ENCODE measurements around the gene DMD.
A peak's percentile ranks its signal among the peaks of the same experiment; 100 is the strongest.
"Not testable (repeated sequence)": the region's sequence is repeated elsewhere in the genome, so short reads cannot be mapped to it uniquely, and the experiment has no call there.

The DMD gene

DNA sequence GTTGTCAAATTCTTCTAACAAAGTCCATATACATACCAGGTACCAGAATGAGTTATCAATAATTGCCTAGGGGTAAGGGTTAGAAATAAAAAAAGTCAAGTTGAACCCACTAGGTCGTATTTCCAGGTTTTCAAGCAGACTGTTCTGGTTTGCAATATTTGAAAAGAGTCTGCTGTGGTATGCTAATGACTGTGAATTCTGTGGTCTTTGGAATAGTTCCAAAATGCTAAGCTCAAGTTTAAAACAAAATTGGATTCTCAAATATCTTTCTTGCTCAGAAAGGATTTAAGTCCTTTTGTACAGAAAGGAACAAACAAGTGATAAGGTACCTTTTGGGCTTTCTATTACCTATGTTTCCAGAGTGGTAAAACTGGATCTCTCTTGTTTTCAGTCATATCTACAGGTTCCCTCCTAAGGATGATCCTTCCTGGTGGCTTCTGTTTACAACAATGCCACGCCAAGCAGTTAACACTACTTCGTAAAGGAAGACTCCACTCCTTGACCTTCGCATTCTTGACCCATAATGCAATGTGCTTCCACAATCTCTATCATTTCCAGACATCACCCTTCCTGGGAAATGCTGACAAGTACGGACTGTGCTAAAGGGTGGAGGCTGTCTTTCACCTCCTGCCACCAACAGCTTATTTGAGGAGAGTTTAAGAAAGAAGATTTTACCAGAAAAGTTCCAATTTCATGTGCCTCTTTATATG, 1607.8 kb downstream of the DMD start:
- TF ChIP-seq POLR2A (IDR thresholded peaks at IDR 0.05; ENCODE audit: low read depth, low read length) (no peak), TAF1 (IDR thresholded peaks at IDR 0.05; ENCODE audit: borderline replicate concordance, low read depth, low read length) (no peak), POLR2AphosphoS5 (IDR thresholded peaks at IDR 0.05; ENCODE audit: low read depth, low read length) (no peak)
- DNase-seq (ENCODE audit: insufficient read length) (no peak), FAIRE-seq (no peak)

DNA sequence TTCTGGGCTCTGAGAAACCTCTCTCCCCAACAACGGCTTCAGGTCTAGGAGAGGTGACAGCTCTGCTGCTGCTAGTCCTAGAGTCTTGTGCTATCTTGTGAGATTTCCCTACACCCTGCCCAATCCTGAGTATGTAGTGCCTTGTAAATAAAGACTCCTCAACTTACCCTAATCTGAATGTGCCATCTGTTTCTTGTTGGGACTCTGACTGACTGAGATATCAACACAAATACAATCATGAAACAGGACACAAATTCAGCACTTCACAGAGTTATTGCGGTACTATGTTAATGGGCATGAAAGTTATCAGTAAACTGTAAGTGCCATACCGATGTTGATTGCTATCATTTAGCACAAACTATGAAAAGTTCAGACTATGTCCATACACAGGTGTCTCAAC, 1610.5 kb downstream of the DMD start:
- no peak for TF ChIP-seq POLR2A (IDR thresholded peaks at IDR 0.05; ENCODE audit: low read depth, low read length)
- TF ChIP-seq TAF1 (IDR thresholded peaks at IDR 0.05; ENCODE audit: borderline replicate concordance, low read depth, low read length), result no peak
- no peak for TF ChIP-seq POLR2AphosphoS5 (IDR thresholded peaks at IDR 0.05; ENCODE audit: low read depth, low read length)
- FAIRE-seq, result peak; percentile 68

DNA sequence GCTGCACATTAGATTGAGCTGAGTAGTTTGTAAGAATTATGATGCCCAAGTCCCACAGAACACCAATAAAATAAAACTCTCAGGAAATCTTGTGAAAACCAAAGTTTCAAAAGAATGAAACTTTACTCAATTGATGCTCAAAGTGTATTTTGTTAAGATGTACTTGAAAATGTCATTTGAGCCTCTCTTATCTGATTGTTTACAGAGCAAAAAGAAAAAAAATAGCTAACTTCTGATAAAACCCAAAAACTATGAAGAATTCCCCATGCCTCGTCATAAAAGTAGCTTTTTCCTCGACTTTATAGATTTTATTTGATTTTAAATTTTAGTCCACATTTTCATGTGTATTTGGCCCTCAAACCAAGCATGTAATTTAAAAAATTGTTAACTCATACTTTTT, 1618.0 kb downstream of the DMD start:
- TF ChIP-seq POLR2A (IDR thresholded peaks at IDR 0.05; ENCODE audit: low read depth, low read length) (no peak), POLR2AphosphoS5 (IDR thresholded peaks at IDR 0.05; ENCODE audit: low read depth, low read length) (no peak), TAF1 (IDR thresholded peaks at IDR 0.05; ENCODE audit: borderline replicate concordance, low read depth, low read length) (no peak)
- no peak for FAIRE-seq
- DNase-seq (ENCODE audit: insufficient read length), result no peak

More for the DNA sequence above, 1610.5 kb downstream of the DMD start:
- DNase-seq (ENCODE audit: insufficient read length), result no peak

DNA sequence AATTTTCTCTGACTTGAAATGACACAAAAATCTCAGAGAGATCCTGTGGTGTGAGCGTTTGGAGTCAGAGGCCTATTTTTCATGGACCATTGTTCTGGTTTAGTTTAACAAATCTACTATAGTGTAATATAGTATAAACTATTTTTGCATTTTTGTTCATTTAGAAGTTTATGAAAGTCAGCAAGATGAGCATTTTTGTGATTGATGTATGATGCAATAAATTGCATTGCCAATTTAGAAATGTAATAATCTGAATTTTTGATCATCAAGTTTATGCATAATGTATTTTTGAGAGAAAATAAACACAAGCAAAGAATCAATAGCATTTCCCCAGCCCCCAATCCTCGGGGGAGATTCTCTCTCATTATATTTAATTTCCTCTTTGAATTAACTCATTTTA, 1620.0 kb downstream of the DMD start:
- DNase-seq (ENCODE audit: insufficient read length) (no peak), FAIRE-seq (no peak)
- TF ChIP-seq TAF1 (IDR thresholded peaks at IDR 0.05; ENCODE audit: borderline replicate concordance, low read depth, low read length), result no peak

DNA sequence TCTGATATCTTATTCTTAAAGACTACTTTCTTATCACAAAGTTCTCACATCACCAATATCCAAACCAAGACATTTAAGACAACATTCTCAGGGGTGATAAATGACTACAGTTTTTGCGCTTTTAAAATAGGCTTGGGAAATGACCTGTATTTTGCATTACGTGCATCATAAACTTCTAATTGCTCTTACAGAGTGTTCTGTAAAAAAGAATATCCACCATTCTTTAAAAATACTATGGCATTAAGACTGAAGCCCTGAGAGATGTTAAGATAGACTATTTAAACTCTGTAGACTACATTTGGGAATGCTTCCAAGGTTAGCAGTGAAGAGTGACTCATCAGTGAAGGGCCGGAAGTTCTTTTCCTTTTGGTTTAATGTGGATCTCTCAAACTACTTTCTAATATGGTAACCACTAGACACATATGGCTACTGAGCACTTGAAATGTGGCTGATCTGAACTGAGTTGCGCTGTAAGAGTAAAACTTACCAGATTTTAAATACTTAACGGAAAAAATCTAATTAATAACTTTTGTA, 1620.7 kb downstream of the DMD start:
- TF ChIP-seq TAF1 (IDR thresholded peaks at IDR 0.05; ENCODE audit: borderline replicate concordance, low read depth, low read length), result no peak
- TF ChIP-seq POLR2A (IDR thresholded peaks at IDR 0.05; ENCODE audit: low read depth, low read length), result no peak
- no peak for TF ChIP-seq POLR2AphosphoS5 (IDR thresholded peaks at IDR 0.05; ENCODE audit: low read depth, low read length)
- no peak for DNase-seq (ENCODE audit: insufficient read length)
- FAIRE-seq, result peak; percentile 14

DNA sequence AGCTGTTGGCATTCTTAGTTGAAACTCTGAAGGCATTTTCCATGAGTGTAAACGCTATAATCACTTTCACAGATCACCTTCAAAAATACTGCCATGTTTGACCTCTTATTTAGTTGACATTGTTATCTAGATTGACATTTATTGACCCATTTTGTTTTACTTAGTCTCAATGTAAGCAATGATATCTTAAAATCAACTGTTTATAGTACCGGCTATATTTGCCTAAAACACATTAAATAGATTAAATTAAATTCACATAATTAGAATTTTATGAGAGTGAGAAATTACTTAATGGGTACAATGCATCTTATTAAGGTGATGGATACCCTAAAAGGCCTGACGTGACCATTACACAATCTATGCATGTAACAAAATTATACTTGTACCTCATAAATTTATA, 1621.8 kb downstream of the DMD start:
- DNase-seq (ENCODE audit: insufficient read length) (no peak), FAIRE-seq (no peak)
- TF ChIP-seq TAF1 (IDR thresholded peaks at IDR 0.05; ENCODE audit: borderline replicate concordance, low read depth, low read length) (no peak), POLR2AphosphoS5 (IDR thresholded peaks at IDR 0.05; ENCODE audit: low read depth, low read length) (no peak)

DNA sequence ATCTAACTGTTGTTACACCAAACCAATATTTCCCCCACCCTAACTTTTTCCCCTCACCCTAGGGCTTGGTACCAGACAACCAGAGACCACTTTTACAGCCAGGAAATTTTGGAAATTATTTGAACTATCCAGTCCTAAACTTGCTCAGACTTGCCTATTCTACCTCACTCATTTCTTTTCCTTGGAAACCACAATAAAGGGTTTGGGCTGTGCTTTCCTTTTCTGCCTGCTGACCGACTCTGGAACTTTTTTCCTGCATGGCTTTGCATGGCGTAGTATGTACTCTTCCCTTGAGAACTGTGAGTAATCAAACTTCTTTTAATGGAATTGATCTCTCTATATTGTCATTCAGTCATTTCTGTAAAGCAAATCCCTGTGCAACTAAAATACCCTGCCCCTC, 1623.0 kb downstream of the DMD start:
- DNase-seq (ENCODE audit: insufficient read length) (no peak), FAIRE-seq (no peak)
- TF ChIP-seq TAF1 (IDR thresholded peaks at IDR 0.05; ENCODE audit: borderline replicate concordance, low read depth, low read length), result no peak
- no peak for TF ChIP-seq POLR2A (IDR thresholded peaks at IDR 0.05; ENCODE audit: low read depth, low read length)
- no peak for TF ChIP-seq POLR2AphosphoS5 (IDR thresholded peaks at IDR 0.05; ENCODE audit: low read depth, low read length)

DNA sequence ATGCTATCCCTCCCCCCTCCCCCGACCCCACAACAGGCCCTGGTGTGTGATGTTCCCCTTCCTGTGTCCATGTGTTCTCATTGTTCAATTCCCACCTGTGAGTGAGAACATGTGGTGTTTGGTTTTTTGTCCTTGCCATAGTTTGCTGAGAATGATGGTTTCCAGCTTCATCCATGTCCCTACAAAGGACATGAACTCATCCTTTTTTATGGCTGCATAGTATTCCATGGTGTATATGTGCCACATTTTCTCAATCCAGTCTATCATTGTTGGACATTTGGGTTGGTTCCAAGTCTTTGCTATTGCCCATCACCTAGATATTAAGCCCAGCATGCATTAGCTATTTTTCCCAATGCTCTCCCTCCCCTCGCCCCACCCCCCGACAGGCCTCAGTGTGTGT, 1627.5 kb downstream of the DMD start:
- not testable (repeated sequence) for DNase-seq (ENCODE audit: insufficient read length); FAIRE-seq

DNA sequence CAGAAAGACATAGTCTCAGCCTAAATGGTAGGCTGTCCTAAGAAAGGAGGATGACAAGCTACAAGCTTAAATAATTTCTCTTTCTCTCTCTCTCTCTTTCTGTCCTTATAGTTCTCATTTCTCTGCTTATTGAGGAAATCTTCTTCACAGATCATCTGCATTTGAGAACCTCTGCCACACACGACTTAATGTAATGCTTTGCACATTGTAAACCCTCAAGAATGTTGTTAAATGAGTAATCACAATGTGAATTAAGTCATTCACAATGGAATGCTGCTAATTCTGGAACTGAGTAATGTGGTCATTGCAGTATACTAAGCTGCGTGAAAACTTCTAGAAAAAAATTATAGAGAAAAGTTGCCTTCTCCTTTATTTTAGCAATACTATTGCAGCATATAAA, 1630.6 kb downstream of the DMD start:
- DNase-seq (ENCODE audit: insufficient read length), result no peak
- no peak for FAIRE-seq
- TF ChIP-seq POLR2AphosphoS5 (IDR thresholded peaks at IDR 0.05; ENCODE audit: low read depth, low read length) (no peak), POLR2A (IDR thresholded peaks at IDR 0.05; ENCODE audit: low read depth, low read length) (no peak), TAF1 (IDR thresholded peaks at IDR 0.05; ENCODE audit: borderline replicate concordance, low read depth, low read length) (no peak)

DNA sequence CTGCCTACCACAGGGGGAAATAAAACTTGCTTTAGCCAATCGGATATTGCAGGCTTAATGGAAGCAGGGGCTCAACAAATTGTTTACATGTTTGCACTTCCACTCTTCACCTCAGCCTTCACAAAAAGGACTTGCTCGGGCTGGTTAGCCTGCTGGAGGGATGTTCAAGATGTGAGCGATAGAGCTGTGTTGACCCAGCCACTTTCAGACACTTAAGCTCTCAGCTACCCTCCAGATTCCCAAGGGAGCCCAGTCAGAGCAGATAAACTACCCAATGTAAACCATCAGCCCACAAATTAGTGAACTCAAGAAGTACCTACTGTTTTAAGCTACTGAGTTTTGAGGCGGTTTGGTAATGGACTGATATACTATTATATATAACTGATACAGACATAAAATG, 1631.1 kb downstream of the DMD start:
- FAIRE-seq, result no peak
- TF ChIP-seq TAF1 (IDR thresholded peaks at IDR 0.05; ENCODE audit: borderline replicate concordance, low read depth, low read length), result no peak
- TF ChIP-seq POLR2AphosphoS5 (IDR thresholded peaks at IDR 0.05; ENCODE audit: low read depth, low read length), result no peak
- no peak for TF ChIP-seq POLR2A (IDR thresholded peaks at IDR 0.05; ENCODE audit: low read depth, low read length)
- no peak for DNase-seq (ENCODE audit: insufficient read length)

DNA sequence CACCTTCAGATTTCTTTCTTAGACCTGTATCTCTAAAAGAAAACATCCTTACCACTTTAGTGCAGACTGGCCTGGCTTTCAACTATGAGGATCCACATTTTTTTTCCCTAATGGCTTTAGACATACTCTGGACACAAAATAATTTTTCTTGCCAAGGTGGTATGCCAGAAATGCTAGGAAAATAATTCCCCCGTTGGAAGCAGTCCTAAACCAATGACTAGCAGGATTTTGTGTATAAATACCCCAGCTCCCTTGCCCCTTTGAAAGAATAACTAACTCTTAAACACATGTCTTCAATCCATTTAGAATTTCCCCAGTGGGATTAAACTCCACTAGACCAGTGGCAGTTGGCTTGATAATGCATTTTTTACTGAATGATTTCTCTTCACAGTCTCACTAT, 1639.0 kb downstream of the DMD start:
- FAIRE-seq, result no peak
- TF ChIP-seq POLR2AphosphoS5 (IDR thresholded peaks at IDR 0.05; ENCODE audit: low read depth, low read length) (no peak), POLR2A (IDR thresholded peaks at IDR 0.05; ENCODE audit: low read depth, low read length) (no peak), TAF1 (IDR thresholded peaks at IDR 0.05; ENCODE audit: borderline replicate concordance, low read depth, low read length) (no peak)
- no peak for DNase-seq (ENCODE audit: insufficient read length)

DNA sequence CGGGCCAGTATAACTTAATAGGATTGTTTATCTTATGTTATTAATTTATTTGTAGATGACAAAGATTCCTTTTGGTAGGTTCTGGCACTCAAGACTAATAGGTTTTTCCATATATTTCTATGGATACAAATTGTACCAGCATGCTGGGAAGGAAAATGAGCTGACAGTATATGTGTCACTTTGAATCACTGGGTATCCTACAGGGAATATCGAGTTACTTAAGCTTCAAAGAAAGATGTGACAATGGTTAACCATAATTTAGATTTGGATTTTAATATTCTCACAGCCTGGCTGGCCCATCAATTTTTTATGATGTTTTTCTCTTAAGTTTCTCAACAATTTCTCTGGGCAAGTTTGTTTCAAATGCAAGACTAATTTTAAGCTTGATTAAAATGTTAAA, 1640.7 kb downstream of the DMD start:
- no peak for TF ChIP-seq POLR2A (IDR thresholded peaks at IDR 0.05; ENCODE audit: low read depth, low read length)
- TF ChIP-seq TAF1 (IDR thresholded peaks at IDR 0.05; ENCODE audit: borderline replicate concordance, low read depth, low read length), result no peak
- TF ChIP-seq POLR2AphosphoS5 (IDR thresholded peaks at IDR 0.05; ENCODE audit: low read depth, low read length), result no peak
- DNase-seq (ENCODE audit: insufficient read length) (no peak), FAIRE-seq (no peak)

DNA sequence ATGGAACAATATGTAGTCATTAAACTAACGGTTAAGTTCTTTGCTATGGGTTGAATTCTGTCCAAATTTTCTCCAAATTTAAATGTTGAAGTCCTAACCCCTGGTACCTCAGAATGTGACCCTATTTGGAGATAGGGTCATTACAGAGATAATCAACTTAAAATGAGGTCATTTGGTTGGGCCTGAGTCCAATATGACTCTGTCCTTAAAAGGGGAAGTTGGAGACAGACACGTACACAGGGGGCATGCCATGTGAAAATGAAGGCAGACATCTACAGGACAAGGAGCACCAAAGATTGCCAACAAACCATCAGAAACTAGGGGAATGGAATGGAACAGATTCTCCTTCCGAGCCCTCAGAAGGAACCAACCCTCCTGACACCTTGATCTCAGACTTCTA, 1647.6 kb downstream of the DMD start:
- TF ChIP-seq TAF1 (IDR thresholded peaks at IDR 0.05; ENCODE audit: borderline replicate concordance, low read depth, low read length), result no peak
- TF ChIP-seq POLR2AphosphoS5 (IDR thresholded peaks at IDR 0.05; ENCODE audit: low read depth, low read length), result no peak
- no peak for DNase-seq (ENCODE audit: insufficient read length)
- FAIRE-seq, result no peak
